Anterior cingulate cortex (tissue), 58 donors: Measurements from ENCODE around the gene NFIL3.
"Not testable (repeated sequence)": the region's sequence is repeated elsewhere in the genome, so short reads cannot be mapped to it uniquely, and the experiment has no call there.

Experiments used
- DNase-seq, 58 donors: peaks; one replicate each; lab custom pipeline; 2025; lab: John Stamatoyannopoulos, UW

The NFIL3 gene

GRCh38 chr9:91403665-91404543 lies 19.7 kb downstream of the NFIL3 start:
- no peak for DNase-seq

GRCh38 chr9:91398926-91399325 lies 24.7 kb downstream of the NFIL3 start:
- no peak for DNase-seq

GRCh38 chr9:91395553-91396471 lies 27.8 kb downstream of the NFIL3 start:
- DNase-seq, result no peak

GRCh38 chr9:91395106-91395552 lies 28.5 kb downstream of the NFIL3 start:
- no peak for DNase-seq

GRCh38 chr9:91393826-91394225 lies 29.8 kb downstream of the NFIL3 start:
- no peak for DNase-seq

- DNase-seq, result no peak
Measured at GRCh38 chr9:91392435-91392834, 31.2 kb downstream of the NFIL3 start.

GRCh38 chr9:91391818-91392217 lies 31.8 kb downstream of the NFIL3 start:
- DNase-seq, result no peak

- DNase-seq, result no peak
Measured at GRCh38 chr9:91391412-91391811, 32.2 kb downstream of the NFIL3 start.

- not testable (repeated sequence) for DNase-seq
Measured at GRCh38 chr9:91389686-91390085, 33.9 kb downstream of the NFIL3 start.

GRCh38 chr9:91386765-91387164 lies 36.9 kb downstream of the NFIL3 start:
- DNase-seq, result no peak

- no peak for DNase-seq
Measured at GRCh38 chr9:91384954-91385353, 38.7 kb downstream of the NFIL3 start.

GRCh38 chr9:91383577-91383976 lies 40.1 kb downstream of the NFIL3 start:
- DNase-seq, result no peak

- DNase-seq, result no peak
Measured at GRCh38 chr9:91382298-91382697, 41.3 kb downstream of the NFIL3 start.

- no peak for DNase-seq
Measured at GRCh38 chr9:91379426-91379825, 44.2 kb downstream of the NFIL3 start.

GRCh38 chr9:91378695-91379127 lies 44.9 kb downstream of the NFIL3 start:
- DNase-seq, result no peak

- not testable (repeated sequence) for DNase-seq
Measured at GRCh38 chr9:91378054-91378453, 45.6 kb downstream of the NFIL3 start.

GRCh38 chr9:91376239-91376638 lies 47.4 kb downstream of the NFIL3 start:
- no peak for DNase-seq

- DNase-seq, result no peak
Measured at GRCh38 chr9:91374939-91375338, 48.7 kb downstream of the NFIL3 start.

GRCh38 chr9:91371894-91372293 lies 51.7 kb downstream of the NFIL3 start:
- DNase-seq, result peak in 2 of 58 donors; percentile 4 to 10

- not testable (repeated sequence) for DNase-seq
Measured at GRCh38 chr9:91370006-91370405, 53.6 kb downstream of the NFIL3 start.

- no peak for DNase-seq
Measured at GRCh38 chr9:91364702-91365101, 58.9 kb downstream of the NFIL3 start.
